GM21515 (cell line): Measurements from ENCODE around the gene RABL3.
A peak's percentile ranks its signal among the peaks of the same experiment; 100 is the strongest.
"Not testable (repeated sequence)": the region's sequence is repeated elsewhere in the genome, so short reads cannot be mapped to it uniquely, and the experiment has no call there.

Experiments used
- ATAC-seq: cut with Tn5 transposase; IDR thresholded peaks from one replicate; pipeline ENCODE4 v1.9.1; 2021; ENCODE audit not compliant: unreplicated experiment

Gene RABL3

DNA sequence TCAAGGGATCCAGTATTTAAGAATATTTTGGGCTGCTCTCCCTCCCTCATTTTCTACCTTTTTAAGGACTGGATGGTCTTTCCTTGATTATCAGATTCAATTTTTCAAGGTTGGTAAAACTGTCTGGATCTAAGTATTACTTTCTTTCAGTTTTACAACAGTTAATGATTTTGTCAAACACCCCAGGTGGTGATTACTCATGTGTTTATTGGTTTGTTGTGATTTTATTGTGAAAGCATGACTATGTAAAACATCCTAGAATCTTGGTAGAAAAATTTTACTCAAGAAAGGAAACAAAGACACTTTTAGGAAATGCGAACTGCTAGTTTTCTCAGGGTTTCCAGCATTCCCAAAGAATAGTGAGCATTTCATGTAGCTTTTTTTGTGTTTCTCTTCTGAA, 7.5 kb upstream of the RABL3 start:
- ATAC-seq = no peak

GRCh38 chr3:120745466-120745865, 3.1 kb upstream of the RABL3 start:
- ATAC-seq = no peak

DNA sequence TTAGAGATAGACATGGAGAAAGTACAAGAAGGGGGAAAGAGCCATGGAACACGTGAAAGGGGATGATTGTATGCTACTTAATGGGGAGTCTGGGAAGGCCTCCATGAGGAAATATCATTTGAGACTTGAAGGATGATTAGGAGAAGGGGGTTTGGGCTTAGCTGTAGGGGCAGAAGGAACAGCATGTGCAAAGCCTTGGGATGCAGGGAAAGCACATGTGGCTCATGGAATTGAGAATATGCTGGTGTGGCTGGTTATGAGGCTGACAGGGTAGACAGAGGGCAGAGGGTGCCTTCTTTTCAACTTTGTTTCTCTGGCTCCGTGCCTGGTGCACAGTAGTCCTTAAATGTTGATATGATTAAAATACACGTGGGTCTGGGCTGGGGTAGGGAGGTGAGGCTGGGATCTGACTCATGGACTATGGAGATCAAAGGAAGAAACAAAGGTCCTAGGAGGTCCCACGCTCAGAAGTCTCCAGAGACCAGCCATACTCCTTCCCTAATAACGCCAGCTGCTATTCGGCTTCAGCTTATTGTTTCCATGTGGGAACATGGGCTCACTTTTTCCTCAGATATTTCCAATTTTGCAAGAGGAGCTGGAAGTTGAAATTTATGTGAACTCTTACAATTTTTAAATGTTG, 1.4 kb upstream of the RABL3 start:
- no peak for ATAC-seq

DNA sequence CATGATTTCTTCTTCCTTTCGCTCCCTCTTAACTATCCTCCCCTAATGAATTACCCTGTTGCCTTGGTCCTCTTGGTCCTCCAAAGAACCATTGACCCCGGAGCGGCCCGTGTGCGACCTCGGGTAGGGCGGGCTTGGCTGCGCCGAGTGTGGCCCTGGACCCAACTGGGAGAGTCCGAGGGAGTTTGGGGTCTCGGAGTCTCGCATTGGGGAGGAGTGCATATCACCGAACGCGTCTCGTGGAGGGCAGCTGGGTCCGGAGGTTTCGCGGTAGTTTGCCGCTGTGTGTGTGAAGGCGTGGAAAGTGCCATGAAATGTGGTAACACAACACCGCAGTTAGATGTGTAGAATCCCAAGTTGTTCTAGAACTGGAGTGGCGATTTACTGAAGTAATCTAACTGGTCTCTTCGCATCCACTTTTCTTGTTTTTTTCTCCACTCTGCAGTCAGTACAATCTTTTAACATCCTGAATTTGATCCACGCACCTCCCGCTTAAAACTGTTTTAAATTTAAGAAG, 591 bp upstream of the RABL3 start:
- ATAC-seq = peak; percentile 21

DNA sequence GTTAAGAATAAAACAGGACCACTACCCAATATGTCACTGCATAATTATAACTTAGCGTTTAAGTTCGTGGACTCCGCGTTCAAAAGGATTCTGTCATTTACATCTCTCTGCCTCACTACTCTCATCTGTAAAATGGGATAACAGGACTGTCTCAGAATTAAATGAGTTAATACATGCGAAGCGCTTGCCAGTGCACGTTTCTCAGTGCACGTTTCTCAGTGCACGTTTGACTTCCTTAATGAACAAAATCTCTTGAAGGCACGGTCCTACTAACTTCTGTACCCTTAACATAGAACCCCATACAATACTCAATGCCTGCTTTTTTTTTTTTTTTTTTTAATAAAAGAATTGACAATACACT, 499 bp downstream of the RABL3 start:
- ATAC-seq = peak; percentile 16

DNA sequence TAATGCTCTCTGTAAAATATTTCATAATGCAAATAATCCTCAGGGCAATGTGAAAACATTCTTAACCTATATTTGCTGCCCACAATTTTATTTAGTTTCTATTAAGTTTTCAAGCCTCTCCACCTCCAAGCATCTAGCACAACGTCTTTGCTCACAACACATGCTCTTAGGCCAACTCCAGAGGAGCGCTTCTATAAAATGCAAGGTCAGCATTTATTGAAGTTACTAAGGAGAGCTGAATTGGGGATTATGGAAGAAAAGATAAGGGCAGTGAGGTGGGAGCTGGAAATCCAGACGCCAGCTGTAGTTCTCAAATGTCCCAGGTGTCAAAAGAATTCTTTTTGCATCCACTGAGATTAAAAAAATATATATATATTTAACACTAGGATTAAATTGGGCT, 996 bp downstream of the RABL3 start:
- ATAC-seq = no peak

DNA sequence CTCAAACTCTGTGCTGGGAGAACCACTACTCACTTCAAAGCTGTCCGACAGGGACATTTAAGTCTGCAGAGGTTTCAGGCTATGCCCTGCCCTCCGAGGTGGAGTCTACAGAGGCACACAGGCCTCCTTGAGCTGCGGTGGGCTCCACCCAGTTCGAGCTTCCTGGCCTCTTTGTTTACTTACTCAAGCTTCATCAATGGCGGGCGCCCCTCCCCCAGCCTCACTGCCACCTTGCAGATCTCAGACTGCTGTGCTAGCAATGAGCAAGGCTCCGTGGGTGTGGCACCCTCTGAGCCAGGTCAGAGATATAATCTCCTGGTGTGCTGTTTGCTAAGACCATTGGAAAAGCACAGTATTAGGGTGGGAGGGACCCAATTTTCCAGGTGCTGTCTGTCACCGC, 4.3 kb downstream of the RABL3 start:
- ATAC-seq = not testable (repeated sequence)

DNA sequence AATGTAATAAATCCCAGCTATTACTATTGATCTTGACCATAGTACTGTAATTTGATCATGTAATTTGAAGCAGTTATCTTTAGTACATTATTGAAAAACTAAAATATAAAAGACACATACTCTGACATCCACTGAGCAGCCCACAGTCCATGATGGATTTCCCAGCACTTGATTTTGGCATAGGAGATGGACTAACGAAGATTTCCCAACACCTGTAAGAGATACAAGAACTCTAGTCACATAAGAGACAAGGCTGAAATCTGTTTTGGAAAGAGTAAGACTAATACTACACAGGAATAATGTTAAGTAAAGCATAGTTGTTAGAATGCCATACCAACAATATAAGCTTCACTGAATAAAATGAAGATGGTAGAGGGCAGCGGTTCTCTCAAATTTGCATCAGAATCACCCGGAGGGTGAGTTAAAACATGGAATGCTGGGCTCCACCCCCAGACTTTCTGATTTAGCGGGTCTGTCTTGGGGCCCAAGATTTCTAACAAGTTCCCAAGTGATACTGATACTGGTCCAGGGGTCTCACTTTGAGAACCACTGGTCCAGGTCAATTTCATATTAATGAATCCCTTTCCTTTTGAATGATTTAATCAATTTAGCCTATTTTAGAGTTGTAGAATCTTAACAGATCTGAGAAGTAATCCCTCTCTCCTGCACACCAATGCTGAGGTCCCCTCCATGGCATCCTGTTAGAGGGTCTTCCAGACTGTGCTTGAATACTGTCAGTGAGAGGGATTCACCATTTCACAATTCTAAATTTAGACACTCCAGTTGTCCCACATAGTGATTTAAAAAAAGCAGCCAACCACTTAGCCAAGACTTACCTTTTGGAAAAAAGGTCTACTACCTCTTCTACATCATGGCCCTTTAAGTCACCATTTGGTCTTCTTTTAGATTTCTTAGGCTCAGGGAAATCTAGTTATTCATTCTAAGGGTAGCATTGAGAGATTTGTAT, 11.5 kb downstream of the RABL3 start:
- ATAC-seq = no peak

DNA sequence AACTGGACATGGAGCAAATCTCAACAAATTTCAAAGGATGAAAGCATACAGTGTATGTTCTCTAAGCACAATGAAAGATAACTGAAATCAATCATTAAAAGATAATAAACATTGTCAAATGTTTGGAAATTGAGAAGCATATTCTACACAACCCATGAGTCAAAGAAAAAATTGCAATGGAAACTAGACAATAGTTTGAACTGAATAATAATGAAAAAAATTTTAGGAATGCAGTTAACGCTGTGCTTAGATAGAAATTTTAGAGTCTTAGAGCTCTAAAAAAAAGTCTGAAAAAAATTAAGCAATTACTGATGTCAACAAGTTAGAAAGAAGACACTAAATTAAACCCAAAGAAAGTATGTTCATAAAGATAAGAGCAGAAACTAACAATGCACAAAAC, 15.5 kb downstream of the RABL3 start:
- ATAC-seq = no peak

DNA sequence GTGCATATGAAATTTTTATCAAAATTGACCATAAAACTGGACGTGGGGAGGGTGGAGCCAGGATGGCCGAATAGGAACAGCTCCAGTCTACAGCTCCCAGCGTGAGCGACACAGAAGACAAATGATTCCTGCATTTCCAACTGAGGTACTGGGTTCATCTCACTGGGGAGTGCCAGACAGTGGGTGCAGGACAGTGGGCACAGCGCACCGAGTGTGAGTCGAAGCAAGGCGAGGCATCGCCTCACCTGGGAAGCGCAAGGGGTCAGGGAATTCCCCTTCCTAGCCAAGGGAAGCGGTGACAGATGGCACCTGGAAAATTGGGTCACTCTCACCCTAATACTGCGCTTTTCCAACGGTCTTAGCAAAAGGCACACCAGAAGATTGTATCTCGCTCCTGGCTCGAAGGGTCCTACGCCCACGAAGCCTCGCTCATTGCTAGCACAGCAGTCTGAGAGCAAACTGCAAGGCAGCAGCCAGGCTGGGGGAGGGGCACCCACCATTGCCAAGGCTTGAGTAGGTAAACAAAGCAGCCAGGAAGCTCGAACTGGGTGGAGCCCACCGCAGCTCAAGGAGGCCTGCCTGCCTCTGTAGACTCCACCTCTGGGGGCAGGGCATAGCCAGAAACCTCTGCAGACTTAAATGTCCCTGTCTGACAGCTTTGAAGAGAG, 23.0 kb downstream of the RABL3 start:
- ATAC-seq = not testable (repeated sequence)

DNA sequence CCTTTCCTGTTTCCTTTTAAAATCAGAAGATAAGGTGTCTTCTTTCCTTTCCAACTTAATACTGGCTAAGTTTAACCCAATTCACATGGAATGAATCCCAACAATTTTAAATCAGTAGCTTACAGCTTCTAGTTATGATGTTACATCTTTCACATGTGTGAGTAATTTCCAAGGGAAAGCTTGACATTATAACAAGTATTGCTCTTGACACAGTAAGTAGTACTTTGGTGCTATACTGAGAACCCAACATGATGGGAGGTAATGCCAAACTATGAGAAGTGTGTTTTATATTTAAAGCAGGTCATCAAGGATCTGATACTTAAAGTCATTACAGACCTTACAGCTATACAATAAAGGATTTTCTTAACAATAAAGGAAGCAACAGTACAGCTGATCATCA, 29.1 kb downstream of the RABL3 start:
- no peak for ATAC-seq

DNA sequence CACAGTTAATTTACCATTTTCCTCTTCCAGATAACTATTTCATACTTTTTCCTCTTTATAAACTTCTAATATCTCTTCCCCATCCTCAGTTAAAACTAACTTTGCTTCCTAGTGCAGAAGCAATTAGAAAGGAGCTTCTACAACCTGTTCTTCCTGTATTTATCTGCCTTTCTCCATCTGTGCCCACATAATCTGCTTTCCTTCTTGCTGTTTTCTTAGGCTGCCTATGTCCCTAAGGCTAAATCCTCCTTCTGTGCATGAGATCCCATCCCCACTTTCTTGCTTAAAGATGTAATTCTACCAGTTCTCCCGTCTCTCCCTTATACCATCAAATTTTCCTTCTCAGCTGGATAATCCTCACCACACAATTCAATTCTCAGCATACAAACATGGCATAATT, 31.9 kb downstream of the RABL3 start:
- no peak for ATAC-seq

DNA sequence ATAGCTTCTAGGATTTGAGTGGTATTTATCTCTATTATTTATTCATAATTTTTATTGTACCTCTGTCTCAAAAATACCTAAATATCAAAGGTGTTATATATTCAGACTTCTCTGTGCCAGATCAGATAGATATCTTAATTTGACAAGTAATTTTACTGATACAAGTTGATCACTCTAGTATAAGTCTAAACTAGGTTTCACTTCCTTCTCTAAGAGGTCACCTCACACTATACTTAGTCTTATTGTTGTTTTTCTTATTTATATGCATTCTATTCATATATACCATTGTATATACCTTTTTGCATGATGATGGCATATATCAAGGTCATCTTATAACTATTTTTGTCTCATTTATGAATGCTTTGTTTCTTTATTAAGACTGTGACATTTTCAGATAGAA, 33.9 kb downstream of the RABL3 start:
- ATAC-seq = no peak

DNA sequence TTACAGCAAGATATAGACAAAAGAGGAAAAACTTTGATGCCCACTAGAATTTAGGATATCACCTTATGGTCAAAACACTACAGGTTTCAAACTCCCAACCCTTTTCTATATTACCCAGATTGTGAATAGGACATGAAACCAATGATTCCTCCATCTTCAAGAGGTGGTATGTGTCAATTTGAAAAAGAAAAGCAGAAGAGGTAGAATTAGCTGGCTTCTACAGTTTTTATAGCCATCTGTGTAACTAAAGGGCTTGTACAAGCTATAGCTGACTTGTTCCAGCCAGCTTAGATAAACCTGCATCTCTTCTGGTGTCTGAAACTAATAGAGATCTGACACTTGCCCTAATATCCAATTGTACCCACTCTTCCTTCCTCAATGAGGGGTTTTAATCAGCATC, 35.4 kb downstream of the RABL3 start:
- ATAC-seq = no peak

DNA sequence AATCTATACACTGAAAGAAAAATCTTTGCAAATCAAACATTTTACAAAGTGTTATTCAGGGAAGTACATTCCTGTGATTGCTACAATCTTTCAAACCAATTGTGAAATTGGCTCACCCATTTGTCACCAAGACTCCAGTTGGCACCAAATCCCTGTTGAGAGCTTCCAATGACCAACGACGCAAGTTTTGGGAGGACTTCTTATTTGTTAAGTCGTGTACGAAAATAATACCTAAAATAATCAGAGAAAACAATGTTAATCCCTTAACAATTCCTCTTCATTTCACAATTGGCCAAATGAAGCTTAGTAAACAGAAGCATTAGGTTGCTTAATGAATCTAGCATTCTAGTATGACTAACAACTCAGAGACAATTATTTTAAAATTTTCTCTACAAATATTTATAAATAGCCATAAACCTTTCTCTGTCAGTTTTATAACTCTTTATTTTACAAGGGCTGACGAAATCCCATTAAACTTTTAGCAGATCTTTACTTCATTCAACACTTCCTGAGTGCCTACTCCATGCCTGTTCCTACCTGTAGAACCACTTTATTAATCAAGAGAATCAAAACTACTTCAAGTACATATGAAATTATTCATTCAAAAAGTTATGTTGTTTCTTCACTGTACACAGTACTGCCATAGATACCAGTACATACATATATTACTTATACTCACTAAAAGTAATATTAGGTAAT, 36.3 kb downstream of the RABL3 start:
- no peak for ATAC-seq

DNA sequence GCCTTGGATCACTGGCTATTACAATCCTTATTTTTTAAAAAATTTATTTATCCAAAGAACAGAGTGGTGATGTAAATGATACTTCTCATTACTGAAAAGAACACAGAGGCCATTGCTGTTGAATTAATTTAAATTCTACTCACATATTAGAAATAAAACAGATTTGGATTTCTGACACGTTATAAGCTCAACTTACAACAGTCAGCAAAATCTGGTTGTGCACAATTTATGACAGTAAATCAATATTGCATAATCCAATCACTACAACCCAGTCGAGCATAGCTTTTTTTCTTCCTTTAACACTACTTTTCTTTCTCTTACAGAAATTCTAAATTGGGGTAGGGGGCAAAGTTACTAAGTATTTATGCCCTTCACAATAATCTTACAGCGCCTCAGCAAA, 43.0 kb downstream of the RABL3 start:
- no peak for ATAC-seq

GRCh38 chr3:120693439-120694171, 48.7 kb downstream of the RABL3 start:
- no peak for ATAC-seq

- ATAC-seq = no peak
Measured at GRCh38 chr3:120689395-120689794, 52.9 kb downstream of the RABL3 start.

GRCh38 chr3:120688121-120688520, 54.2 kb downstream of the RABL3 start:
- ATAC-seq = peak; percentile 99

- no peak for ATAC-seq
Measured at GRCh38 chr3:120685411-120685810, 56.9 kb downstream of the RABL3 start.
